GM12874 (cell line): ENCODE measurements around the gene COG5.

Source experiments
- CTCF ChIP-seq: IDR thresholded peaks from 2 replicates; pipeline ENCODE4 v1.5.1; 2011; ENCODE audit warnings: low read depth, mild to moderate bottlenecking, control low read depth, low read length, moderate library complexity; ENCODE audit not compliant: insufficient read depth

Gene COG5

DNA sequence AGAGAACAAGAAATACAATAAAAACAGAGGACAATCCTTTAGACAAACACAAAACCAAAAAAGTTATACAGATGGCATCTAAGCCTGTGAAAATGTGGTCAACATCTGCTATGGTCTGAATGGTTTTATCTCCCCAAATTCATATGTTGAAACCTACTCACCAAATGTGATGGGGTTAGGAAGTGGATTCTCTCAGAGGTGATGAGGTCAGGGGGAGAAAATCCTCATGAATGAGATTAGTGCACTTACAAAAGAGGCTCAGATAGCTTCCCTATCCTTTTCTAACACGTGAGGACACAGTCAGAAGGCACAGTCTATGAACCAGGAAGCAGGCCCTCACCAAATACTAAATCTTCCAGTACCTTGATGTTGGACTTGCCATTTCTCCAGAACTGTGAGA, 241.7 kb downstream of the COG5 start:
- no peak for TF ChIP-seq CTCF

- no peak for TF ChIP-seq CTCF
Observed at GRCh38 chr7:107321611-107322010, 242.1 kb downstream of the COG5 start.

DNA sequence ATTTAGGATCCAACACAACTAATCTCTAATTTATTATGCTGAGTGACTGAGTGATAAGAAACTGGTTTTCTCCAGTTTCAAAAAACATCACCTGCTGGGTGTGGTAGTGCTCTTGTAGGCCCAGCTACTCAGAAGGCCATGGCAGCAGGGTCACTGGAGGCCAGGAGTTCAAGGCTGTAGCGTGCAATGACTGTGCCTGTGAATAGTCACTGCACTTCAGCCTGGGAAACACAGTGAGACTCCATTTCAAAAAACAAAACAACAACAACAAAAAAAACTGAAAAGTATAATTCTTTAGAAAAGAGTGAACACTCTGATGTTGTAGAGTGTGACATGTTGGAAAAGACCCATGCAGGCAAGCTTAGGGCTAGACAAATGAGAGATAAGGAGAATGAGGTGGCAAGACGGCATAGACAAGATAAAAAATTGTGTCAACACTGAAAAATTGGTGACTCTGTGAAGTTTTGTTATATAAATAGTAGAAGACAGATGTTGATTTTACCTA, 243.9 kb downstream of the COG5 start:
- TF ChIP-seq CTCF = no peak

DNA sequence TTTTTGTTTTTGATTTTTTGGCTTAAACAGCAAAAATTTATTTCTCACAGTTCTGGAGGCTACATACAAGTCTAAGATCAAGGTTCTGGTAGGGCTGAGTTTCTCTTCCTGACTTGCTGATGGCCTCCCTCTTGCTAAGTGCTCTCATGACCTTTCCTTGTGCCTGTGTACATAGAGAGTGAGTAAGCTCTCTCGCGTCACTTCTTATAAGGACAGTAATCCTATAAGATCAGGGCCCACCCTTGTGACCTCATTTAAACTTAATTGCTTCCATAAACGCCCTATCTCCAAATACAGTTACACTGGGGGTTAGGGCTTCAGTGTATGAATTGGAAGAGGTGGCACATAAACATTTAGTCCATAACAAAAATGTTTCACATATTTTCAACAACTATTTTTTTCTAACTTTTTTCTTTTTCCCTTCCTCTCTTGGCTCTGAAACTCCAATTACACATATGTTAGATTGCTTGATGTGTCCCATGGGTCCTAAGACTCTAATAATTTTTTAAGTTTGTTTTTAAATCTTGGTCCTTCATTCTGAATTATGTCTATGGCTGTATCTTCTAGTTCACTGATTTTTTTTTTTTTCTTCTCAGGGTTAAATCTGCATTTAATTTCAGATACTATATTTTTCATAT, 245.1 kb downstream of the COG5 start:
- no peak for TF ChIP-seq CTCF

- TF ChIP-seq CTCF = no peak
Observed at GRCh38 chr7:107315716-107316220, 248.0 kb downstream of the COG5 start.

- no peak for TF ChIP-seq CTCF
Observed at GRCh38 chr7:107313355-107313754, 250.4 kb downstream of the COG5 start.

GRCh38 chr7:107312418-107312817, 251.3 kb downstream of the COG5 start:
- no peak for TF ChIP-seq CTCF
